Cortex of kidney (tissue), 1 donor: ENCODE results near the gene SLC24A4.
"Not testable (repeated sequence)": the region's sequence is repeated elsewhere in the genome, so short reads cannot be mapped to it uniquely, and the experiment has no call there.

Experiments used
- DNase-seq: peaks from one replicate; lab custom pipeline; 2025; lab: John Stamatoyannopoulos, UW

The SLC24A4 gene

DNA sequence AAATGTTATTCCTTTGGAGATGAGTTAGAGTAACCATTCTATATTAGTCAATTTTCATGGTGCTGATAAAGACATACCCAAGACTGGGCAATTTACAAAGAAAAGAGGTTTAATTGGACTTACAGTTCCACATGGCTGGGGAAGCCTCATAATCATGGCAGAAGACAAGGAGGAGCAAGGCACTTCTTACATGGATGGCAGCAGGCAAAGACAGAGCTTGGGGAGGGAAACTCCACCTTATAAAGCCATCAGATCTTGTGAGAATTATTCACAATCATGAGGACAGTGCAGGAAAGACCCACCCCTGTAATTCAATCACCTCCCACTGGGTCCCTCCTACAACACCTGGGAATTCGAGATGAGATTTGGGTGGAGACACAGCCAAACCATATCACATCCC lies 79.5 kb downstream of the SLC24A4 start:
- not testable (repeated sequence) for DNase-seq

DNA sequence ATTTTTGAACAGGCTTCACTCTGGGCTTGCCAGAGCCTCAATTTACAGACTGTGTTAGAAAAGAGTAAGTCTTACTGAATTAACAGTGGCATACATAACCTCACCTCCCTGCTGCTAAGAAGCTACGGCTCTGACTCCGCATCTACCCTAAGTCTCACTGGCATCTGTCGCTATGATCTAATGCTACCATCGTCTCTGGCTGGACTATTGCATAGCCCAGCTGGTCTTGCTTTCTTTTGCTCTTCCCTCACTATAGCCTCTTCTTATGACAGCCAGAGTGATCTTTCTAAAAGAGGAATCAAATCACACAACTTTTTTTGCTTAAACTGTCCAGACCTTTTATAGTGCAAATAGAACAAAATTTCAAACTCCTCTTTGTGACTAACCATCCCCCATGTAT lies 81.1 kb downstream of the SLC24A4 start:
- DNase-seq: no peak

DNA sequence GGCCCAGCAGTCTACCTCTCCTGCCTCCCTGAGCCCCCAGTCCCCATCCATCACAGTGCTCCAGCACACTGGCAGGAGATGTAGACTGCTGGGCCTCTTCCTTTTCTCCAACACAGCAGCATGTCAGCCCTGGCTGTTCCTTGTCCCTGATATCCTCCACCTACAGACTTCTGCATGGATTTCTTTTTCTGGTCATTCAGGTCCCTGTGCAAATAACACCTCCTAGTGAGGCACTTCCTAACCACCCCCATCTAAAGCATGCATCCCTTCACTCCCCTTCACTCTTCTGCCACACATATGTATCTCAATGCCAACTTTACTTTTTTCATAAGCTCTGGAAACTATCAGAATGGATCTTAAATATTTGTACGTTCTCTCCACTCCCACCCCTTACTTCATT lies 81.5 kb downstream of the SLC24A4 start:
- no peak for DNase-seq

DNA sequence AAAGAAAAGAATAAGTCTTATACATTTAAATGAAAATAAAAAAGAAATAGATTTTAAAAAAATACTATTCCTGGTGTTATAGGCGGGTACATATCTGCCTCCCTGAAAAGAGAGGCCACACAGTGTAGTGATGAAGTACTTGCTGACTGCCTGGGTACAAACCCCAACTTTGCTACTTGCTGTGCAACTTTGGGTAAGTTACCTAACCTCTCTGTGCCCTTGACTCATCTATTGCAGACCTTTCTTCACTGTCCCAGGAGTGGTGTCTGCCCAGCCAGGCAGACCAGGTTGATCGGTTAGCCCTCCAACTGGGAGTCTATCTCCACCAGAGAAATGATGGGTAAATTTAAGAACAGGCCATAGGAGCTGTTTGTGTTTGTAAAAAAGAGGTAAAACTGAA lies 82.0 kb downstream of the SLC24A4 start:
- no peak for DNase-seq

DNA sequence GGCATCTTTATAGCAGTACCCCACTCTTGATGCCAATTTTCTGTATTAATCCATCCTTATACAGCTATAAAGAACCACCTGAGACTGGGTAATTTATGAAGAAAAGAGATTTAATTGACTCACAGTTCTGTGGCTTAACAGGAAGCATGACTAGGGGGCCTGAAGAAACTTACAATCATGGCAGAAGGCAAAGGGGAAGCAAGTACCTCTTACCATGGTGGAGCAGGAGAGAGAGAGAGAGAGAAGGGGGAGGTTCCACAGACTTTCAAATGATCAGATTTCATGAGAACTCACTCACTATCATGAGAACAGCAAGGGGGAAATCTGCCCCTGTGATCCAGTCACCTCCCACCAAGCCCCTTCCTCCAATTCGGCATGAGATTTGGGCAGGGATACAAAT lies 84.4 kb downstream of the SLC24A4 start:
- DNase-seq: no peak

DNA sequence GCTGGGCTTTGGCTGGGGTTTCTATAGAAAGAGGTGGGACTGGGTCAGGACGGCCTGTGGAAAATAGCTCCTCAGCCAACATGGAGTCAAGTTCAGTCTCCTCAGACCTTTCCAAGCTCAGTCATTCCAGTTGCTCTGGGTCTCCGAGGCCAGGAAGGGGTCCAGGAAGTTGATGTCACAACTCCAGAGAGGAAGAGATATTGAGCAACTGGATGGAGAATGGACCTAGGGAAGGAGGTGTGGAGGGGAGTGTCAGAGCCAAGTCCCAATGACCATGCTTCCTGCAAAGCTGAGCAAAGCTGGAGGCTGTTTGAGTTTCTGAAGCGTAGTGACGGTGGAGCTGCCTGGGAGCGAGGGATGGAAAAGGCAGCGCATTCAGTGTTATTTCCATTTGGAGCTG lies 86.1 kb downstream of the SLC24A4 start:
- no peak for DNase-seq

DNA sequence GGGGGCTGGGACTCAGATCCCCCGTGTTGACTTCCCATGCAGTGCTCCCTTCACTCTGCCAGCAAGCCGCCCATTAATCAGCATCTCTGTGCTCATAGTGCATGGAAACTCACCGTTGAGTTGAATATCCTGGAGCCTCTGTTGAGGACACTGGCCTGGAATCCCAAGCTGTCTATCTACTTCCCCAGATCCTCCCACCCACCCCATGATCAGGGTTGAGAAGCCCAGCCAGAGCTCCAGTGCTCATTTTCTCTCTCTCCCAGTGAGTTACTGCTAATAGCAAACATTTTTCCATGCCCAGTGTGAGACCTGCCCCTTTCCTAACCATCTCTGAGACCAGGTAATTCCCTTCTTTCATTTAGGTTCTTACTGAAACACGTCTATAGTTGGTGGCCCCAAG lies 88.2 kb downstream of the SLC24A4 start:
- DNase-seq: no peak

DNA sequence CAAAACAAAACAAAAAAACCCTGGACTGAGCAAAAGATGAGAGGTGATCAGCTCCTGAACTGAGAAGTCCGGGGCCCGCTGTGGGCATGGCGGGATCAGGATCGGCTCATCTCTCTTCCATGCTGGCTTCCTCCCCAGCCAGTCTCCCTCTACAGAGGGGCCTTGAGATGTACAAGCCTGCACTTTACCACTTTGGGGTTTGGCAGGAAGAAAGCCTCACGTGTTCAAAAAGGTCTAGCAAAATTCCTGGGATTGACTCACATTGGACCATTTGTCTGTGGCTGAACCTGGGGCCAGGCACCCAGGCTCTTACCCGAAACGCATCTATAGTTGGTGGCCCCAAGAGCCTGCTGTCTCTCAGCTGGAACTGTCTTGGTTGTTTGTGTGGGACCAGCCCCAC lies 89.0 kb downstream of the SLC24A4 start:
- no peak for DNase-seq

DNA sequence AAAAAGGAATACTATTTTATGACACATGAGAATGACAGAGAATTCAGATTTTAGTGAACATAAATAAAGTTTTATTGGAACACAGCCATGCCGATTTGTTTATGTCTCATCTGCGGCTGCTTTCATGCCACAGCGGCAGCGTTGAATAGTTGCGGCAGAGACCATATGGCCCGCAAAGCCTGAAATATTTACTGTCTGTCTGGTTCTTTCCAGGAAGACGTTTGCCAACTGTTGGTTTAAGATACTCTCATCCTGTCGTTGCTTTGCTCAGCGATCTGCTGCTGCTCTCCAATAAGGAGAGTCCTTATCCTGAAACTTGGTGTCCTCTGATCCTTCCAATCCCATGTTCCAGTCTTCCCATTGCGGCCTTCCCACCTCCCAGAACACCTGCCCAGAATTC lies 89.9 kb downstream of the SLC24A4 start:
- DNase-seq: no peak

DNA sequence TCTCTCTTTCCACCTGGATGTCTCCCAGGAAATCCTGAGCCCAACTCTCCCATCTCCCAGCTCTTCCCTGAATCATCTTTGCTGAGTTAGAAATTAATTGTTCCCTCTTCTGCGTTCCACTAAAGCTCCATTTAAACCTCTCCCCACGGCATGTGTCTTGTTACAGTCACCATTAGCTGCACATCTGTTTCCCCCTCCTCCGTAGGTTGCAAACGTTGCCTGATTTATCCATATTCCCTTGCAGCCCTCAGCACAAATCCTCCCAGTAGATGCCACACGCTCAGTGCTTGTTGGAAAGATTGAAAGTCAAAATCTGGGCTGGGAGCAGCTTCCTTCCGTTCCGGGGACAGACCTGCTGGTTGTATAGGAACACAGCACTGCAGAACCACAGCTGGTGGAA lies 90.4 kb downstream of the SLC24A4 start:
- no peak for DNase-seq

DNA sequence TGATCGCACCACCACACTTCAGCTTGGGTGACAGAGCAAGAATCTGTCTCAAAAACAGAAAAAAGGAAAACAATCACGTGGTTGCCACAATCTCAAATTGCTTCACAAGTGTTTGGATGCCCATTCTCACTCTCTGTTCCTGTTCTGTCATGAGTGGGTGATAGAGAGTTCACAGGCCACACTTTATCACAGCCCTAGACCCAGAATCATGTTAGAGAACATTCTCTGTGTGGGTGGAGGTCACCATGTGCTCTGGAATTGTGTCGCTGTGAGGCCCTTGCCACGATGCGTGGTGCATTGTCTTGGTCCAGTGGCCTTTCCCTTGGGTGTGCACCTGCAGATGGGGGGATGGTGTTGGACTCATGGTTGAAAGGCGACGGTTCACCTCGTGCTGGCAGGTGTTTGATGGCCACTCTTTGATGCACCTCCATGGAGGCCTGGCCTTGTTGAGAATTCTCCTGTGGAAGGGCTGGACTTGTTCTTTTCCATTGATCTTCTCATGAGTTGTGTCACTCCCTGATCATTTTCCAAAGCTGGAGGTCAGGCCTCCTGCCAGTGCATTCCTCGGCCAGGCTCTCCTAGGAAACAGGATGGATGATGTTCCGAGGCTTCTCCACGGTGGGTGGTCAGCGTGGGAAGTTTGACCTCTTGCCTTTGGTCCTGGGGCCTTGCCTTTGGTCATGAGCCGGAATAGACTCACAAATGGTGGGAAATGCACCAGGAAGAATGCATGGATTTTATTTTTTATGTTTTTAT lies 91.9 kb downstream of the SLC24A4 start:
- no peak for DNase-seq

DNA sequence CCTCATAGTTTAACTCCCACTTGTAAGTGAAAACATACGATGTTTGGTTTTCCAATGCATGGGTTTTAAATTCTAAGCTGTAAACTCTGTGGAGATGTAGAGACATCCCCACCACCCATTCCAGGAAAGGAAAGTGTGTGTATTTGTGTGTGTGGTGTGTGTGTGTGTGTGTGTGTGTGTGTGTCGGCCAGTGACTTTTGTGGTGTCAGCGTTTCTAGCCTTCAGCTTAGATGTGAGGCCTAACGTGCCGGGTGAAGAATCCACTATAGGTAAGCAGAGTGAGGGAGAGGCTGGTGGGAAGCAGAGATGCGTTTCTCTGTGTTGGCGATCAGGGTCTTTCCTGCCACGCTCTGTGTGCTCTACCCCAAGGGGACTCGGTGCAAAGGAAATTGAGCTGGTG lies 93.0 kb downstream of the SLC24A4 start:
- DNase-seq: no peak

DNA sequence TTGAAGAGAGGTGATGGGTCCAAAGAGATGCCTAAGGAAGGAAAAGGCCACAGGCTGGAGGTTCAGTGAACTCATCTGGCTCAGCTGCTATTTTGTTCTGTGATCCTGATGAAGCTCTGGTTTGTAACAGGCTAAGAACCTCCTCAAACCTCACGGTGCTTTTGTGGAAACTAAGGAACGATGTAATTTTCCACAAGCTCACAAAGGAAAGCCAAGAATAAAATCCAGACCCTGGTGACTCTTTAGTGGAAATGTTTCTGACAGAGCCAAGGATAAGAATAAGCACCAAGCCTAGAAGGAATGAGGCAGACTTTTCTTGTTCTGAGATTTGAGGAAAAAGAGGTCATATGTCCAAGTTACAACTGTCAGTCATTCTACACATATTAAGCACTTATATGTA lies 93.6 kb downstream of the SLC24A4 start:
- no peak for DNase-seq

DNA sequence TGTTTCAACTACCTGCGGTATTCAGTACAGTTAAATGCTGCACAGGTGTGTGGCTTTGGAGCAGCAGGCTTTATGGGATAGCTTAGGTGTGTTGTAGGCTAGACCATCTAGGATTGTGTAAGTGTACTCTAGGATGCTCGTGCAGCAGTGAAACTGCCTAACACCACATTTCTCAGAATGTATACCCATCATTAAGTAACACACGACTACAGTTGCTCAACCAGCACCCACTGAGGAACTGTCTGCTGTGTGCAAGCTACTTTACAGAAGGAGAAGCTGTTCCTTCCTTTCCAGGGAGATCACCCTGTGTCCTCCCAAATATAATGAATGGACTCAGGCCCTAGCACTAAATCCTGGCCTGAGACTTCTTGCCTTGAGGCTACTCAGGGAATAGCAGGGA lies 94.8 kb downstream of the SLC24A4 start:
- no peak for DNase-seq

DNA sequence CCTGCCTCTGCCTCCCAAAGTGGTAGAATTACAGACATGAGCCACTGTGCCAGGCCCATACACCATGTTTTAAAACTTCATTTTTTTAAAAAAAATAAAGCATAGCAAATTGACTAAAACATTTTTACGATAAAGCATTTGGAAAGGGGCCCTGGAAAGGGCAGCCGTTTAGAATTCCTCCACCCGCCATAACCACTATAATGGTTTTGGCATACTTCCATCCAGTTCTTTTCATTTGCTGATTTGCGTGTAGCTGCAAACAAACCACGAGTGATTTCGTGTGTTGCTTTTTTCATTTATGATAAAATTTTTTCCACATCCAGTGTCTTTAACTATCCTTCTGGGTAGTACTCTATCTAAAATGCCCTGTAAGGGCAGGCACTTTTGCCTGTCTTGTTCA lies 98.8 kb downstream of the SLC24A4 start:
- no peak for DNase-seq

DNA sequence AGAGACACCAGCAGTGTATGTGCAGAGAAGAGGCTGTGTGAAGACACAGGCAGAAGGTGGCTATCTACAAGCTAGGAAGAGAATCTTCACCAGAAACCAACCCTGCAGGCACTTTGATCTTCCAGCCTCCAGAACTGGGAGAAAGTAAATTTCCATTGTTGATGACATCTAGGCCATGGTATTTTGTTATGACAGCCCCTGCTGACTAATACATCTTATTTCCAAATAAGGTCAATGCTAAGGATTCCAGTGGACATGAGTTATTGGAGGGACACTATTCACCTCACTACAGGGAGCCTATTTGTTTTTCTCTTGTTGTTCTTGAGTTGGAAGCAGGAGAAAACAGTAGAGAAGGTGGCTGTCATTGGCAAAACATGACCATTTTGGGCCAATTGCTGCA lies 102.1 kb downstream of the SLC24A4 start:
- no peak for DNase-seq

DNA sequence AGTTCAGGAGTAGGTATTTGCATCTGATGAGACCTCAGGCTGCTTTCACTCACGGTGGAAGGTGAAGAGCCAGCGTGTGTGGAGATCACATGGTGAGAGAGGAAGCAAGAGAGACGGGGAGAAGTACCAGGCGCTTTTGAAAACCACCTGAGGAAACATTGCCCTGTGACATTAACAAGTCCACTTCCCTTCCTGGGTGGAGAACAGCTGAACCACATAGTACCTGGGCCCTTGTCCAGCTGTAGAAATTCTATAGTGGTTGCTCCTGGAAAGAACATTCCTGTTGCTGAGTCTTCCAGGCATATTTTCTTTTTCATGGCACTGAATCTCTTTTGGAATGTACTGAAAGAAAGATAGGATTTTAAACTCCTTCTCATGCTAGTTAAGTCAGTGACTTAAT lies 103.3 kb downstream of the SLC24A4 start:
- DNase-seq: no peak

DNA sequence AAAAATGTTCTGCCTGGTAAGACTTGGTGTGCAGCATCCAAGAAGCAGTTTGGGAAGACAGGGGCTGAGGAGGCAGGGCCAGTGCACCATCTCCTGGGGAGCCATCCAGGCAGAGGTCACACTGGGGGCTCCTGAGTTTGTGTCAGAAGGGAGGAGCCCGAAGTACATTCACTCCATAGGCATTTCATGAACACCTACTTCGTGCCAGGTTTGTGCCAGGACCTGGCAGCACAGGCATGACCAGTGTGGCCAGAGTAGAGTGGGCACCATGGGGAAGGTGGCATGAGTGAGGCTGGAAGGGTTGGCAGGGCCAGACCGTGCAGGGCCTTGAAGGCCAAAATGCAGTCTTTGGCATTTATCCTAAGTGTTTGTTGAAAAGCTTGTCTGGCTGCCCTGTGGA lies 104.1 kb downstream of the SLC24A4 start:
- no peak for DNase-seq

DNA sequence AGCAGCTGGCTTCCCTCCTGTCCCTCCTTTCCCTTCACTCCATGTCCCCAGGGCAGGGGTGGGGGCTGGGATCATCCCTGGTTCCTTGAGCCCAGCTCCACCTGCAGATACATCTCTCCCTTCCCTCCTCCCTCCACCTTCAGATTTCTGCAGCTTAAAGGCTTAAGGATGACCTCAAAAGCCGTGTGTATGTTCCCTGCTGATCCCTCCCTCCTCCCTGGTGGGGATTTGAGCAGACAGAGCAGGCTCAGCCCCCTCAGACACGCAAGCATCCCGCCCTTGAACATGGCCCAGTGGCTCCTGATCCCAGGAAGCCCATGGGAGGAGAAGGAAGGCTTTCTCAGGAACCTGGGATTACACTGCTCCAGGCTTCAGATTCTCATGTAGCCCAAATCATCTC lies 107.7 kb downstream of the SLC24A4 start:
- no peak for DNase-seq

DNA sequence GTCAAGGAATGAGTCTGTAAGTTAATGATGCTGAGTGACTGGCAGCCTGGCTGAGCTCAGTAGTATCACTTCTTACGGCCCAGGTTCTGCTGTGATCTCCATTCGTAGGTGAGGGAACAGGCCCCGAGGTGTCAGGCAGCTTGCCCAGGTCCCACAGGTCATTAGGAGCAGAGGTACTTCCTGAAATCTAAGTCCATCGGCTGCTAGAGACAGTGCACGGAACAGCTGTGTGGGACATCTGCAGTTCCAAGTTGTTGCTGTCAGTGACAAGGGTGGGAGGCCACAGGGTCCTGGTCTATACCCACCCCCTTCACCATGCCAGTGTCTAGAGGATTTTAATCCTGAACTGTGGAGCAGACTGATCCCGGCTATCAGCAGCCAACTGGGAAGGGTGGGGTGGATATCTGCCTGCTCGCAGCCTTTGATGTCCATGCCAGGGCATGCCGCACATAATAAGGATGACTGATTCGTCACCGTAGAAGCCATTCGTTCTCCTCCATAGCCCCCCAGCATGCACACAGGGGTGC lies 108.3 kb downstream of the SLC24A4 start:
- DNase-seq: no peak

DNA sequence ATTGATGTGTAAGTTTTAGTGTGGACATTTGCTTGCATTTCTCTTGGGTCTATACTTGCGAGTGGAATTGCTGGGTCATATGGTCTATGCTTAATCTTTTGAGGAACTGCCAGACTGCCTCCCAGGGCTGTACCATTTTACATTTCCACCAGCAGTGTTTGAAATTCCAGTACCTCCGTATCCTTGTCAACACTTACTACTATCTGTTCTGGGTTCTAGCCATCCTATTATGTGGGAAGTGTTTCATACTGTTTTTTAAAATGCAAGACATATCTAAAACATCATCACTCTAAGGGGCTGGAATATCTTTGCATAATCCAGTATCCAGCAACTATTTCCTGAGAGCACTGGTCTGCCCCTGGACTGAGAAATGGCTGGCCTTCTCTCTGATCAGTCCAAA lies 110.4 kb downstream of the SLC24A4 start:
- no peak for DNase-seq

DNA sequence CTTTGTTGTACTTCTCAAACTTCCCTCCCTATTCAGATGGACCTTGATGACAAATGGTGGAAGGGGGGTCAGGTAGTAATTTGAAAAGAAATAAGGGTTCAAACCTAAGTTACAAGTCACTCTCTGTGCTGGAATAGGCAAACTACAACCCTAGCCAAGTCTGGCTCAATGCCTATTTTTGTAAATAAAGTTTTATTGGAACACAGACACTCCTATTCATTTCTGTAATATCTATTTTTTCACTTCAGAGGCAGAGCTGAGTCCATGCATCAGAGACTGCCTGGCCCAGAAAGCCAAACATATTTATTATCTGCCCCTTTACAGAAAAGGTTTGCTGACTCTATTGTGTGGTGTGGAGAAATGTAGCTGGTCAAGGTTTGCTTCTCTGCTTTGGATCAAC lies 112.2 kb downstream of the SLC24A4 start:
- no peak for DNase-seq

DNA sequence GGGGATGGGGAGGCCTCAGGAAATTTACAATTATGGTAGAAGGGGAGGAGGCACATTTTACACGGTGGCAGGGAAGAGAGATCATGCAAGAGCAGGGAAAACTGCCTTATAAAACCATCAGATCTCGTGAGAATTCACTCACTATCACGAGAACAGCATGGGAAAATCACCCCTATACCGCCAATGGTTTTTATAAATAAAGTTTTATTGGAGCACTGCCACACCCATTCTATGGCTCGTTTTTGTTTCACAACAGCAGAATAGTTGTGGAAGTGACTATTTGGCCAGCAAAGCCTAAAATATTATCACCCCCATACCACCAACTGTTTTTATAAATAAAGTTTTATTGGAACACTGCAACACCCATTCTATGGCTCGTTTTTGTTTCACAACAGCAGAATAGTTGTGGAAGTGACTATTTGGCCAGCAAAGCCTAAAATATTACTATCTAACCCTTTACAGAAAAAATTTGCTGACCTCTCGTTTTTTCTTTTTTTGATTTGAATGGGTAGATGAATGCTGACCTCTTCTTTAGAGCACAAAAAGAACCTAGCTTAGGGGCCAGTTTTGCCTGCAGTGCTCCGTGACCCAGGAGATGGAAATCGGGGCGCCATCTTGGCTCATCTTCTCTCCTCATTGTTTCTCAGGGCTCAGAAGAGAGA lies 113.3 kb downstream of the SLC24A4 start:
- DNase-seq: no peak

DNA sequence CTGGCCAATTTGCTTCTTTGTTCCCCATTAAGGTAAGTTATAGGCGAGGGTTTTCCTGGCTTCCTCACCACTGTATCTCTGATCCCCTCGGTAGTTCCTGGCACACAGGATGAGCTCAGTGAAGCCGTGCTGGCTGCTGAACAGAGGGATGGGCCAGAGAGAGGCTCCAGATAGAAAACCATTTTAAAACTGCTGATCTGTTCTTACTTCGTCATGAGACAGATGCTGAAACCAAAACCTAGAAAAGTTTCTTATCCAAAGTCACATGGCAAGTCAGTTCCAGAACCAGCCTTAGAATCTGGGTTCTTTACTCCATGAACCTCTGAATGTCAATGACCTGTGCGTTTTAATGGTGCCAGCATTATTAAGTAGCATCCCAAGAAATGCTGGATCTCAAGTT lies 114.3 kb downstream of the SLC24A4 start:
- DNase-seq: no peak
